HepG2 (cell line): ENCODE measurements around the gene VIM. TPM values are rescaled to one million over a fixed set of nuclear protein-coding genes. Genes with fewer than 3 reads are reported as not detected.

ENCODE experiments used
- CREB3 ChIP-seq: sonication (generic); formaldehyde crosslinking; IDR thresholded peaks from 2 replicates; pipeline ENCODE4 v1.5.0; 2020; ENCODE audit warnings: missing genetic modification reagents
- DZIP1 ChIP-seq: sonication (generic); formaldehyde crosslinking; IDR thresholded peaks from 2 replicates; pipeline ENCODE4 v1.5.0; 2020; ENCODE audit warnings: mild to moderate bottlenecking, missing genetic modification reagents
- ELF3 ChIP-seq: IDR thresholded peaks from 2 replicates; pipeline ENCODE4 v1.6.1; 2016; ENCODE audit warnings: missing genetic modification reagents, missing compliant biosample characterization
- FOSL2 ChIP-seq: sonication (generic); formaldehyde crosslinking; IDR thresholded peaks from 2 replicates; pipeline ENCODE4 v1.4.0; 2020; ENCODE audit warnings: missing genetic modification reagents
- HHEX ChIP-seq: IDR thresholded peaks from 2 replicates; pipeline ENCODE4 v1.6.1; 2016; ENCODE audit warnings: control low read depth
- KMT2B ChIP-seq: IDR thresholded peaks from 2 replicates; pipeline ENCODE4 v1.6.1; 2016; ENCODE audit warnings: missing genetic modification reagents, missing compliant biosample characterization
- YY1 ChIP-seq: IDR thresholded peaks from 2 replicates; pipeline ENCODE4 v1.6.1; 2011; ENCODE audit warnings: low read length, low read depth, moderate library complexity, mild to moderate bottlenecking; ENCODE audit not compliant: insufficient read depth, insufficient replicate concordance
- ZIK1 ChIP-seq: sonication (generic); formaldehyde crosslinking; IDR thresholded peaks from 2 replicates; pipeline ENCODE4 v1.5.0; 2020; ENCODE audit warnings: mild to moderate bottlenecking, low read depth, missing genetic modification reagents, borderline replicate concordance
- ZNF430 ChIP-seq: sonication (generic); formaldehyde crosslinking; IDR thresholded peaks from 2 replicates; pipeline ENCODE4 v1.9.0; 2021; ENCODE audit warnings: mild to moderate bottlenecking, missing genetic modification reagents
- ZNF446 ChIP-seq: sonication (generic); formaldehyde crosslinking; IDR thresholded peaks from 2 replicates; pipeline ENCODE4 v1.5.0; 2020; ENCODE audit warnings: mild to moderate bottlenecking, missing genetic modification reagents
- ZNF556 ChIP-seq: sonication (generic); formaldehyde crosslinking; IDR thresholded peaks from 2 replicates; pipeline ENCODE4 v1.4.0; 2020; ENCODE audit warnings: mild to moderate bottlenecking, missing genetic modification reagents, borderline replicate concordance
- ZNF800 ChIP-seq: sonication (generic); formaldehyde crosslinking; IDR thresholded peaks from 2 replicates; pipeline ENCODE4 v1.4.0; 2020; ENCODE audit warnings: missing genetic modification reagents
- polyA plus RNA-seq, 8 experiments: library from polyadenylated mRNA; depleted of rRNA in 3 of 8; stranded (reverse) in 7 of 8; unstranded in 1 of 8; fragments of >200 nt; fragmentation: Illumina TruSeq in 4 of 8; extraction: Trizol in 4 of 8; gene quantifications; 2 replicates each; pipeline versions ENCODE4 v1.2.1 to v1.2.3, GENCODE V29; 2011 to 2016; ENCODE audit warnings: low read depth in 4 of 8, missing spikeins in 1 of 8, mixed read lengths in 1 of 8; ENCODE audit not compliant: insufficient read depth in 1 of 8
- total RNA-seq, 5 experiments: library from RNA; depleted of rRNA; stranded (reverse); fragments of >200 nt; fragmentation: Illumina TruSeq; extraction: Trizol; gene quantifications; 2 replicates each; pipeline ENCODE4 v1.2.3, GENCODE V29; 2016; ENCODE audit warnings: low read depth in 1 of 5
- TF ChIP-seq, protein P1 (sequence below): sonication (generic); formaldehyde crosslinking; IDR thresholded peaks from 2 replicates; pipeline ENCODE4 v1.4.0; 2020; ENCODE audit warnings: missing genetic modification reagents
- TF ChIP-seq, protein P2 (sequence below), 2 experiments: IDR thresholded peaks; 2 replicates each; pipeline ENCODE4 v1.6.1; 2011 to 2012; ENCODE audit warnings: low read length in 2 of 2, borderline replicate concordance in 1 of 2, low read depth in 1 of 2, mild to moderate bottlenecking in 1 of 2, moderate library complexity in 1 of 2

VIM gene
- total and polyA plus RNA-seq, 2 of the 13 experiments (the other 11 are each of a cell fraction or from before 2014, with no cell fraction given), result not detected

DNA sequence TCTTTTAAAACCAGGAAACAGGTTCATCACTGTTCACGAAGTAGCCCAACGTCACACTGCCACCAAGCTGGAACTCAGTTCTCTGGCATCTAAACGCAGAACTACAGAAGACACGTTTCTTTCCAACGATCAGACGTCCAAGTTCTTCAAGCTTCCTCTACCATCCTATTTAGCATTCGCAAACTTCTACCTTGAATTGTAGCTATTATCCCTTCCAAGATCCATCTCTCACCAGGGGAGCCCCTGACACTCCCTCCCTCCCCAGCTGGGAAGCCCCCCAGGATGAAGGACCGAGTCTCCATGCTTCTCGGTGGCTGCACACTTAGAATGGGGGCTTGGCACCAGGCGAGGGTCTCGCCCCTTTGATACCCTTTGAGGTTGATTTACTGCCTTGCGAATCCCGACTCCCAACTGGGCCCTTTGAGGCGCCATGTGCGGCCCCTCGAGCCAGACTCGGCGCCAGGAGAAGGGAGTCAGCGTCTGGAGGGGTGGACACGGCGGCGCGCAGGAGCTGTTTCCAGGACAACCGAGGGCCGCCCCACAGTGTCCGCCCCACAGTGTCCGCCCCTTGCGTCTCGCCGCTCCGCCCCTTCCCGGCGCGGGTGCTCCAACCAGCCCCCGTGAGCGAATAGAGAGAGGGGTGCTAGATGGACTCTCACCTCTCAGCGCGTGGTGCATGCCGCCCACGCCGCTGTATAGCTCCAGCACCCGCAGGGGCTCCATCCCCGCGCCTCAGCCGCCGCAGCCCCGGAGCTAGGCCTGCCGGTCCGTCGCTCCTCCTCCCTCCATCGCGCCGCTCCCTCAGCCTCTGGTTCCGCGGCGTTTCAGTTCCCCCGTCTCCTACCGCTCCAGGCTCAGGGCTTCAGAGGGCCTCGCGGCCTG lies 26.9 kb upstream of the VIM start, which contains the start of gene TRDMT1 (continued):
- TF ChIP-seq, protein P1, sequence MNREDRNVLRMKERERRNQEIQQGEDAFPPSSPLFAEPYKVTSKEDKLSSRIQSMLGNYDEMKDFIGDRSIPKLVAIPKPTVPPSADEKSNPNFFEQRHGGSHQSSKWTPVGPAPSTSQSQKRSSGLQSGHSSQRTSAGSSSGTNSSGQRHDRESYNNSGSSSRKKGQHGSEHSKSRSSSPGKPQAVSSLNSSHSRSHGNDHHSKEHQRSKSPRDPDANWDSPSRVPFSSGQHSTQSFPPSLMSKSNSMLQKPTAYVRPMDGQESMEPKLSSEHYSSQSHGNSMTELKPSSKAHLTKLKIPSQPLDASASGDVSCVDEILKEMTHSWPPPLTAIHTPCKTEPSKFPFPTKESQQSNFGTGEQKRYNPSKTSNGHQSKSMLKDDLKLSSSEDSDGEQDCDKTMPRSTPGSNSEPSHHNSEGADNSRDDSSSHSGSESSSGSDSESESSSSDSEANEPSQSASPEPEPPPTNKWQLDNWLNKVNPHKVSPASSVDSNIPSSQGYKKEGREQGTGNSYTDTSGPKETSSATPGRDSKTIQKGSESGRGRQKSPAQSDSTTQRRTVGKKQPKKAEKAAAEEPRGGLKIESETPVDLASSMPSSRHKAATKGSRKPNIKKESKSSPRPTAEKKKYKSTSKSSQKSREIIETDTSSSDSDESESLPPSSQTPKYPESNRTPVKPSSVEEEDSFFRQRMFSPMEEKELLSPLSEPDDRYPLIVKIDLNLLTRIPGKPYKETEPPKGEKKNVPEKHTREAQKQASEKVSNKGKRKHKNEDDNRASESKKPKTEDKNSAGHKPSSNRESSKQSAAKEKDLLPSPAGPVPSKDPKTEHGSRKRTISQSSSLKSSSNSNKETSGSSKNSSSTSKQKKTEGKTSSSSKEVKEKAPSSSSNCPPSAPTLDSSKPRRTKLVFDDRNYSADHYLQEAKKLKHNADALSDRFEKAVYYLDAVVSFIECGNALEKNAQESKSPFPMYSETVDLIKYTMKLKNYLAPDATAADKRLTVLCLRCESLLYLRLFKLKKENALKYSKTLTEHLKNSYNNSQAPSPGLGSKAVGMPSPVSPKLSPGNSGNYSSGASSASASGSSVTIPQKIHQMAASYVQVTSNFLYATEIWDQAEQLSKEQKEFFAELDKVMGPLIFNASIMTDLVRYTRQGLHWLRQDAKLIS, result no peak
- TF ChIP-seq ZNF430 (CRISPR knock-in tag) (peak; percentile 83; the same call in 1 of the 2 replicates), YY1 (peak; percentile 76), CREB3 (CRISPR knock-in tag) (no peak), DZIP1 (peak; percentile 92; the same call in 1 of the 2 replicates), ZNF800 (peak; percentile 59; the same call in 1 of the 2 replicates), HHEX (CRISPR knock-in tag) (no peak), ZNF556 (CRISPR knock-in tag) (peak; percentile 68; the same call in 1 of the 2 replicates), KMT2B (CRISPR knock-in tag) (peak; percentile 95), FOSL2 (CRISPR knock-in tag) (peak; percentile 66), ELF3 (CRISPR knock-in tag) (peak; percentile 66; the same call in 1 of the 2 replicates), ZNF446 (CRISPR knock-in tag) (peak; percentile 85; the same call in 1 of the 2 replicates), ZIK1 (CRISPR knock-in tag) (peak; percentile 79; the same call in 1 of the 2 replicates)
- TF ChIP-seq, protein P2, sequence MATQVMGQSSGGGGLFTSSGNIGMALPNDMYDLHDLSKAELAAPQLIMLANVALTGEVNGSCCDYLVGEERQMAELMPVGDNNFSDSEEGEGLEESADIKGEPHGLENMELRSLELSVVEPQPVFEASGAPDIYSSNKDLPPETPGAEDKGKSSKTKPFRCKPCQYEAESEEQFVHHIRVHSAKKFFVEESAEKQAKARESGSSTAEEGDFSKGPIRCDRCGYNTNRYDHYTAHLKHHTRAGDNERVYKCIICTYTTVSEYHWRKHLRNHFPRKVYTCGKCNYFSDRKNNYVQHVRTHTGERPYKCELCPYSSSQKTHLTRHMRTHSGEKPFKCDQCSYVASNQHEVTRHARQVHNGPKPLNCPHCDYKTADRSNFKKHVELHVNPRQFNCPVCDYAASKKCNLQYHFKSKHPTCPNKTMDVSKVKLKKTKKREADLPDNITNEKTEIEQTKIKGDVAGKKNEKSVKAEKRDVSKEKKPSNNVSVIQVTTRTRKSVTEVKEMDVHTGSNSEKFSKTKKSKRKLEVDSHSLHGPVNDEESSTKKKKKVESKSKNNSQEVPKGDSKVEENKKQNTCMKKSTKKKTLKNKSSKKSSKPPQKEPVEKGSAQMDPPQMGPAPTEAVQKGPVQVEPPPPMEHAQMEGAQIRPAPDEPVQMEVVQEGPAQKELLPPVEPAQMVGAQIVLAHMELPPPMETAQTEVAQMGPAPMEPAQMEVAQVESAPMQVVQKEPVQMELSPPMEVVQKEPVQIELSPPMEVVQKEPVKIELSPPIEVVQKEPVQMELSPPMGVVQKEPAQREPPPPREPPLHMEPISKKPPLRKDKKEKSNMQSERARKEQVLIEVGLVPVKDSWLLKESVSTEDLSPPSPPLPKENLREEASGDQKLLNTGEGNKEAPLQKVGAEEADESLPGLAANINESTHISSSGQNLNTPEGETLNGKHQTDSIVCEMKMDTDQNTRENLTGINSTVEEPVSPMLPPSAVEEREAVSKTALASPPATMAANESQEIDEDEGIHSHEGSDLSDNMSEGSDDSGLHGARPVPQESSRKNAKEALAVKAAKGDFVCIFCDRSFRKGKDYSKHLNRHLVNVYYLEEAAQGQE (IDR thresholded peaks at IDR 0.05; ENCODE audit: borderline replicate concordance in 1 of 2, low read depth in 1 of 2, low read length in 2 of 2), result peak in 1 of 2 experiments; percentile 69; a peak in 1 of 4 replicates
